Astrocyte of the cerebellum (primary cell): ENCODE measurements around the gene CNOT1.

Source experiments
- DNase-seq: peaks from one replicate; pipeline ENCODE4 v3.0.0-alpha.2; 2011; ENCODE audit warnings: low read depth
- H3K4me3 ChIP-seq: 2 replicates; pipeline ENCODE4 v1.5.1; 2011; ENCODE audit warnings: mild to moderate bottlenecking, low read depth, low read length, moderate library complexity
- in situ Hi-C: cut with HindIII; loops from 2 replicates; pipeline ENCODE4 v1.10.0; 2017; ENCODE audit warnings: low sequenced_read_pairs
- TF ChIP-seq, protein P1 (sequence below): IDR thresholded peaks from 2 replicates; pipeline ENCODE4 v1.5.1; 2012; ENCODE audit warnings: low read length, low read depth, moderate library complexity, mild to moderate bottlenecking; ENCODE audit errors: missing control alignments

Gene CNOT1

GRCh38 chr16:58481931-58482330 is 147.7 kb downstream of the CNOT1 start:
- in situ Hi-C loops, result no loop called here
- no peak for DNase-seq
- TF ChIP-seq, protein P1, sequence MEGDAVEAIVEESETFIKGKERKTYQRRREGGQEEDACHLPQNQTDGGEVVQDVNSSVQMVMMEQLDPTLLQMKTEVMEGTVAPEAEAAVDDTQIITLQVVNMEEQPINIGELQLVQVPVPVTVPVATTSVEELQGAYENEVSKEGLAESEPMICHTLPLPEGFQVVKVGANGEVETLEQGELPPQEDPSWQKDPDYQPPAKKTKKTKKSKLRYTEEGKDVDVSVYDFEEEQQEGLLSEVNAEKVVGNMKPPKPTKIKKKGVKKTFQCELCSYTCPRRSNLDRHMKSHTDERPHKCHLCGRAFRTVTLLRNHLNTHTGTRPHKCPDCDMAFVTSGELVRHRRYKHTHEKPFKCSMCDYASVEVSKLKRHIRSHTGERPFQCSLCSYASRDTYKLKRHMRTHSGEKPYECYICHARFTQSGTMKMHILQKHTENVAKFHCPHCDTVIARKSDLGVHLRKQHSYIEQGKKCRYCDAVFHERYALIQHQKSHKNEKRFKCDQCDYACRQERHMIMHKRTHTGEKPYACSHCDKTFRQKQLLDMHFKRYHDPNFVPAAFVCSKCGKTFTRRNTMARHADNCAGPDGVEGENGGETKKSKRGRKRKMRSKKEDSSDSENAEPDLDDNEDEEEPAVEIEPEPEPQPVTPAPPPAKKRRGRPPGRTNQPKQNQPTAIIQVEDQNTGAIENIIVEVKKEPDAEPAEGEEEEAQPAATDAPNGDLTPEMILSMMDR, result no peak
- no peak overlapping the region for H3K4me3 ChIP-seq

DNA sequence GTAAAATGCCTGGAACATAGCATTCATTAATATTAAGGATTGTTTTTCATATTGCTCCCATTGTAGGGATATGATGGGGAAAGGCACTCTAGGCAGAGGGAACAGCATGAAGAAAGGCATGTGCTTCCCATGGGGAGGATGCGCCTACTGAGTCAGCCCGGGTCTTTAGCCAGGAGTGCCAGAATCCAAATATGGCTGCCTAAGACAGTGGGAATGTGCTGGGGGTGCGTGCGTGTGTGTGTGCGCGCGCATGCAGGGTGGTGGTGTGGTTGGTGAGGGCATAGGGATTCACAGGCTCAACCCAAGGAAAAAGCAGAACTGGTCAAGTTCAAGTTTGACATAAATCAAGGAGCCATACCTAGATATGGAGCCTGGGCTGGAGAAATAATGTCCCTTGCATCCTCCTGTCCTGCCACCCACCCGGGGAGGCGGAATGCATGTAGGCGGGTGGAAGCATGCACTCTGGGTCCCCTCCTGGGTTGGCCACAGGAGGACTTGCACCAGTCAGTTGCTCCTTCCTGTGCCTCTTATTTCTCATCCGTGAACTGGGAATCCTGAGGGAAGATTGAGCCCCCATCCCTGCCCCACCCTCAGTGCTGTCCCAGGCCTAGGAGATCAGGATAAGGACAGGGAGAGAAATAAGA is 148.3 kb downstream of the CNOT1 start:
- no peak overlapping the region for H3K4me3 ChIP-seq
- DNase-seq, result no peak
- in situ Hi-C loops, result no loop called here
- TF ChIP-seq, protein P1, result no peak

DNA sequence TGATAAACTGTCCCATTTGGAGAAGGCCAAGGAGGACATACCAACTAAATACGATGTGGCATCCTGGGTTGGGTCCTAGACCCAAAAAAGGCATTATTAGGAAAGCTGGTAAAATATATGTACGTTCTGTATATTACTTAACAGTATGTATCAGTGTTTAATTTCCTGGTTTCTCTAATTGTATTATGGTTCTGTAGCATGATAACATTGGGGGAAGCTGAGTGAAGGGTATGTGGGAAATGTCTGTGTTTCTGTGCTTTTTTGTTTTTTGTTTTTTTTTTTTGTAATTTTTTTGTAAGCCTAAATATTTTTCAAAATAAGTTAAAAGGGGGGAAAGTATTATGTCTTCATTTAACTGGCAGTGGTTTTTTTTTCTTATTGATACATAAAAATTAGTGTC is 151.2 kb downstream of the CNOT1 start:
- in situ Hi-C loops, result no loop called here
- no peak for DNase-seq
- TF ChIP-seq, protein P1, result no peak
- no peak overlapping the region for H3K4me3 ChIP-seq

- no peak overlapping the region for H3K4me3 ChIP-seq
- in situ Hi-C loops, result no loop called here
- TF ChIP-seq, protein P1, result no peak
Observed at GRCh38 chr16:58476791-58477190, 152.8 kb downstream of the CNOT1 start.

GRCh38 chr16:58475091-58475619 is 154.5 kb downstream of the CNOT1 start:
- H3K4me3 ChIP-seq, result no peak overlapping the region
- in situ Hi-C loops, result no loop called here
- no peak for DNase-seq
- TF ChIP-seq, protein P1, result no peak

More at GRCh38 chr16:58476791-58477190, 152.8 kb downstream of the CNOT1 start:
- no peak for DNase-seq

DNA sequence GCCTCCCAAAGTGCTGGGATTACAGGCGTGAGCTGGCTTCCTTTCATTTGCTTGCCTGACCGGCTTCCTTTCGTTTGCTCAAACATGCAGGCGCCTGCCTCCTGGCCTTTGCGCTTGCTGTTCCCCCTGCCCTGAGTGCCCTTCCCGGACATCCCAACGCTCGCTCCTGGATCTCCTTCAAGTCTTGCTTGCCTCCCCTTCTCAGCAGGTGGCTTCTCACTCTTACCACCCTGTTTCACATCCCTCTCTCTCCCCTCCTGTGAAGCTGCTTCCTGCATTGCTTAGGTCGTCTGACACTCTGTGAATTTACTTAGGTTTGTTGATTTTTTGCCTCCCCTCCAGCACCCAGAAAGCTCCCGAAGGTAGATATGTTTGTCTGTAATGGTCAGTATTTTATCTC is 155.3 kb downstream of the CNOT1 start:
- no peak for DNase-seq
- in situ Hi-C loops, result no loop called here
- H3K4me3 ChIP-seq, result no peak overlapping the region
- TF ChIP-seq, protein P1, result no peak
